Panc1 (cell line): ENCODE data around the gene LHX4.

Source experiments
- CTCF ChIP-seq: fragments of 450-650 bp; IDR thresholded peaks from 2 replicates; pipeline ENCODE4 v1.5.1; 2017; ENCODE audit warnings: mild to moderate bottlenecking
- POLR2AphosphoS5 ChIP-seq: IDR thresholded peaks from 2 replicates; pipeline ENCODE4 v1.6.1; 2012; ENCODE audit warnings: mild to moderate bottlenecking, low read depth, low read length, moderate library complexity
- REST ChIP-seq, 2 experiments: IDR thresholded peaks; 2 replicates each; pipeline ENCODE4 v1.6.1; 2011 to 2012; ENCODE audit warnings: low read depth in 2 of 2, control low read depth in 1 of 2, low read length in 1 of 2, mild to moderate bottlenecking in 1 of 2, moderate library complexity in 1 of 2; ENCODE audit not compliant: insufficient read depth in 1 of 2
- SIN3A ChIP-seq: IDR thresholded peaks from 2 replicates; pipeline ENCODE4 v1.6.1; 2012; ENCODE audit warnings: low read depth, mild to moderate bottlenecking, low read length, moderate library complexity, borderline replicate concordance; ENCODE audit not compliant: insufficient read depth
- TCF7L2 ChIP-seq: IDR thresholded peaks from 2 replicates; pipeline ENCODE4 v1.6.1; 2011; ENCODE audit warnings: mild to moderate bottlenecking, low read depth, low read length, inconsistent platforms

GRCh38 chr1:180248176-180248575, 18.1 kb downstream of the LHX4 start:
- no peak for TF ChIP-seq CTCF
- TF ChIP-seq REST (IDR thresholded peaks at IDR 0.05; ENCODE audit: insufficient read depth in 1 of 2, low read depth in 2 of 2, low read length in 1 of 2) = no peak
- no peak for TF ChIP-seq SIN3A
- TF ChIP-seq POLR2AphosphoS5 = no peak
- no peak for TF ChIP-seq TCF7L2
